HG02798 (cell line): Measurements from ENCODE around the gene CCDC110.
A peak's percentile ranks its signal among the peaks of the same experiment; 100 is the strongest.
"Not testable (repeated sequence)": the region's sequence is repeated elsewhere in the genome, so short reads cannot be mapped to it uniquely, and the experiment has no call there.

Source experiments
- ATAC-seq: cut with Tn5 transposase; IDR thresholded peaks from one replicate; pipeline ENCODE4 v1.9.1; 2021; ENCODE audit warnings: mild to moderate bottlenecking; ENCODE audit not compliant: unreplicated experiment, poor library complexity

CCDC110 gene

DNA sequence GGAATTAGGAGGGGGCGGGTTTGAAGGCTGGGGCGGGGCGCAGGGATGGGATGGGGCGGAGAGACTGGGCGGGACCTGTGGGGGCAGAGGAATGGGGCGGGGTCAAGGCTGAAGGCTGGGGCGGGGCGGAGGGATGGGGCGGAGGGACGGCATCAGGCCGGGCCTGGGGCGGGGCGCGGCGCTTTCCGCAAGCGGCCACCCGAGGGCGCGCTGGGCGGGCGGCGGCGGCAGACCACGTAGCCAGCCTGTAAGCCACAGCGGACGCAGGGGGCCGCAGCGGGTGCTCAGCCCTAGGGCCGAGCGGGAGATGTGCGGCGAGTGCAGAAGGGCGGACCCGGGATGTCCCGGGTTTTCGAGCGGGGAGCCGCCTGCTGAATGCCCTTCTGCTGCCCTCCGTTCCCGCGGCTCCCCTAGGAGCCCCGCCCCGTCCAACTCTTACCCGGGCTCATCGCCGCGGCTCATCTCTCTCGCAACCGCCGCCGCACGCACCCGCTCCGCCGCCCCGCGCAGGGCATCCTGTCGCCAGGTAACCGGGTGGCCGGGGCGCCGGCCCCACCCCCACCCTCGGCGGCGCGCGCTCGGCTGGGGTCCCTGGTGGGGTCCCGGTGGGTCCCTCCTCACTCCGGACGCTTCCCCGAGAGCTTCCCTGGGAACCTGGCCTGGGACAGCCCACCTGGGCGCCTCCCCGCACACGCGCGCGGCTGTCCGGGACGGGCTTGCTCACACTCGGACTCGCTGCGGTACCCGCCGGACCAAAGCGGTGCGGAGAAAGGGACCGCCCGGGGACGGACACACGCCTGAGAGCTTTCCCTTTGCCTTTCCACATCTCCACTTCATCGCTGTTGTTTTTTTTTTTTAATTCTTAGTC is at the start of gene CCDC110:
TSS of gene CCDC110 (minus strand) at position 499 of the 868 bp plus-strand sequence. CDS start at position 449, 50 bp downstream.
- ATAC-seq = peak; percentile 93

- ATAC-seq = no peak
Measured at GRCh38 chr4:185520119-185520518, 48.6 kb upstream of the CCDC110 start.

DNA sequence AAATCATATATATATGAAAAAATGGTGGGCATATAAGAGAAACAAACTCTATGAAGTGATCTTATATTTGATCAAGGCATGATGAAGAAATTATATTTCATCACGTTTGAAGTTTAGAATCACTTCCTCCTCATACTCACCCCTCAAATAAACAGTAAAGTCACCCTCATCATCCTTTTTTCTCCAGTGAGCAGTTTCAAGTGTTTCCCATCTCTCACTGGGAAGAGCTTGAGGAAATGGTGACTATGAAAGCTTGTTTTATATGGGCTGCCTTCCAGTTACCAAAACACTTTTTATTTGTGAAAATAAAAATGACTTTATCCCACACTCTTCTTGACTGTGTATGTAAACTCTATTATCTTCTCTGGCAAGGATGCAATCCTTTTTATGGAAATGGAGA is 47.0 kb upstream of the CCDC110 start:
- ATAC-seq = no peak

- ATAC-seq = no peak
Measured at GRCh38 chr4:185518069-185518468, 46.5 kb upstream of the CCDC110 start.

DNA sequence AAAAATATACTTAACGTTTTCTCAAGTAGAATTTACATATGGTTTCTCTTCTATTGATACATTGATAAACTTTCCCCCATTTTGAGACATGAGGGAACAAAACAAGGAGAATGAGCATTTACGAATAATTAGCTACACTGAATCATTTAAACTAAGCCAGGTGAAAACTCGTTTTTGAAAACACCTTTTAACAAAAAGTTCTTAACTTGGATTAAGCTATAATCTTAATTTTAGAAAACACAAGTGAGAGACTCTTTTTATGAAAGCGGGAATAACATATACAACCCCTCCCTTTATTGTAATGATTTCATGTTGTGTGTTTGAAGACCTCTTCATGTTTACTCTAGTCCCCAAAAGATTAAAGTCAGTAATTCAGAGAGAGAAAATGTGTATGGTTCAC is 43.7 kb upstream of the CCDC110 start:
- ATAC-seq = no peak

GRCh38 chr4:185514182-185514697 is 42.7 kb upstream of the CCDC110 start:
- ATAC-seq = no peak

DNA sequence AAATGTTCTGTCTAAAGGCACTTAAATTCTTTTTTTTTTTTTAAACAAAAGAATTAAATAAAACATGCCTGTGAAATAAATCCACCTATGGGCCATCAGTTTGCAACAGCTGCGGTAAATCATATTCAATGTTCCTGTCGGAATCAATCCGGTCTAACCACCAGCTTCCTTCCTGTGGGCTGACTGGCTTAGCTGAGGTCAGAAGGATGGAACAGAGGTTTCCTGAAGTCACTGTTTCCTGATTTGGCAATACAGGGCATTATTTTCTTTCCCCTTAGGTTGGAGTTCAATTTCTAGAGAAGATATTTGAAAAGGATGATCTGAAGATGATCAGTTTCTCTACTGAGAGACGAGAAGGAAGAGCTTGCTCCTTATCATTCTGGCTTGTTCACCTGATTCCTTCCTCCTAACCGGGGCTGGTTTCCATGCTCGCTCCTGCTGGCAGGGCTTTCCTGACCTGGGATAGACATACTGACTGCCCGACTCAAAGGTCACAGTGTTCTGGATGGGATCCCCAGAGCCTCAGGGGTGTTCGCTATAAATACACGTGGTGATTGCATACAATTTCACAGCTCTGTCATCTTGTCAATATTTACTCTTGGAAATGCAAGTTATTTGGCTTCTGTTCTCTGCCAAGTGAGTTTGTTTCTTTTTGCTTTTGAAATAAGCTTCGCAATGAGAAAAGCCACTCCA is 42.1 kb upstream of the CCDC110 start:
- no peak for ATAC-seq

DNA sequence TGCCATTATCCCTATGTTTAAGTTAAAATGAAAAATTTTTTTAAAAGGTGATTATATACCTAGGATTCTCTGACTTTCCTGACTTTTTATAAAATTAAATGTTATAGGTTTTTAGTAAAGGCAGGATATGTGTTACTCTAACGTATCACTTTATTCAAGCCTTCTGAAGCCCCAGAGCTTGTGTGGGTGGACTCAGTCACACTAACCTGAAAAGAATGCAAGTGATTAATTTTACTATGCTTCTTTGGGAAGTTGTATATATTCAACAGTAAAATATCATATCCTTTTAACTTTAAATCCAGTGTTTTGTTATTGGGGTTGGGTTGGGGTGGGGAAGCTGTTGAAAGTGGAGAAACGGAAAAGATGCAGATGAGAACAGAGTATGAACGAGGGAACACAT is 41.0 kb upstream of the CCDC110 start:
- ATAC-seq = no peak

DNA sequence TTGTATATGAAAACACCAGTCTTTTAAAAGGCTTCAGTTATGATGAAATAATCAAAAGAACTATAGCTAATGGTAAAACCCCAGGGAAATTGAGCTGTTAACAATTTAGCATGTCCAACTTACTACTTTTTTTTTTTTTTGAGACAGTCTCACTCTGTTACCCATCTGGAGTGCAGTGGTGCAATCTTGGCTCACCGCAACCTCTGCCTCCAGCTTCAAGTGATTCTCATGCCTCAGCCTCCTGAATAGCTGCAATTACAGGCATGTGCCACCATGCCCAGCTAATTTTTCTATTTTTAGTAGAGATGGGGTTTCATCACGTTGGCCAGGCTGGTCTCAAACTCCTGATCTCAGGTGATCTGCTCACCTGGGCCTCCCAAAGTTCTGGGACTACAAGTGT is 39.7 kb upstream of the CCDC110 start:
- ATAC-seq = not testable (repeated sequence)

- no peak for ATAC-seq
Measured at GRCh38 chr4:185510806-185511205, 39.3 kb upstream of the CCDC110 start.

DNA sequence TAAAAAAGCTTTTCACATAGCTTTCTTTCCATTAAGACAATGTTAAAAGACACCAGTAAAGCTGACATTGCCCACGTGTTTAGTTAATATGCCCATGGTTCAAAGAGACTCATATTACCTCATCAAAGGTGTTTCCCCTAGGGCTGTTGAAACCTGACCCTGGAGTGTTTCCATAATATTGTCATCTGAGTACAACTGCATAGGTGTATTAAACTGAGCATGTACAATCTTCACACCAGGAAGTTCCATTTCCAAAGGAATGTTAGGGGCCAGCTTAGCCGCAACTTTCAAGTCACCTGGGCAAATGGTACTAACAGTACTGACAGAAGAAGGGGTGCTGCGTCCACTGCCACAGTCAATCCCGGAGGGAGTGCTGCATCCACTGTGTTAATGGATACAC is 36.6 kb upstream of the CCDC110 start:
- ATAC-seq = no peak

GRCh38 chr4:185506422-185506821 is 34.9 kb upstream of the CCDC110 start:
- no peak for ATAC-seq

GRCh38 chr4:185504098-185505047 is 32.8 kb upstream of the CCDC110 start:
- ATAC-seq = no peak

DNA sequence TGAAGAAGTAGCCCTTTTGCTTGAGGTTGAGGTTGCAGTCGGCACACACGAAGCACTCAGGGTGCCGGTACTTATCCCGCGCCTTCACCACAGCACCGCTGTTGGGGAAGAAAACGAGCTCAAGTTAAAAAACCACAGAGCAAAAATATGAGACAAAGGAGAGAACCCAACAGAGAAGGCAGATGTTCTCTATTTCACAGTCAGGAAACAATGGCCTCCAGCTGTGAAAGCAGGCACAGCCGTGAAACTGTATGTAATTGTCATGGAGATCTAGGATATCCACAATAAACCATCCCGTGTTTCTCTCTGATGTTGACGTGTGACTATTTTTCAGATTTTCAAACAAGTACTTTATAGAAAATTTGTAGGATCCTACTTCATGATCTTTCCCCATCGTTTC is 30.9 kb upstream of the CCDC110 start:
- ATAC-seq = no peak

DNA sequence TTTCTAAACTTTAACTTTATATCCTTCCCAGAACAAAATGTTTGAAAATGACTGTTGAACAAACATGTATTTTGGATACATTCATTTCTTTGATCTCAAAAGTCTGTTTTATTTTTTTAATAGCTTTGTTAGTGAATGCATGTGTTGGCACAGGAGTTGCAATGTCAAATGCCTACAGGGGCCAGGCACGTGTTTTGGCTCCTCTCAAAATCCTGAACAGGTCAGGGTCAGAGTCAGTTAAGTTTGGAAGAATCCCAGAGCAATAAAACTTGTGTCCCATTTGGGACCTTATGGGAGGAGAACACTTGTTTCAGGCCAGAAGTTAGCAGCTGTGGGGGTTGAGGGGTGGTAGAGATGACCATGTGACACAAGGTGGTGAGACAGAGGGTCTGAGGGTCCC is 29.0 kb upstream of the CCDC110 start:
- no peak for ATAC-seq

GRCh38 chr4:185500035-185500434 is 28.5 kb upstream of the CCDC110 start:
- ATAC-seq = no peak

- ATAC-seq = no peak
Measured at GRCh38 chr4:185488650-185489049, 17.1 kb upstream of the CCDC110 start.

- no peak for ATAC-seq
Measured at GRCh38 chr4:185481401-185481800, 9.9 kb upstream of the CCDC110 start.

GRCh38 chr4:185480016-185480732 is 8.6 kb upstream of the CCDC110 start:
- peak; percentile 33 for ATAC-seq

DNA sequence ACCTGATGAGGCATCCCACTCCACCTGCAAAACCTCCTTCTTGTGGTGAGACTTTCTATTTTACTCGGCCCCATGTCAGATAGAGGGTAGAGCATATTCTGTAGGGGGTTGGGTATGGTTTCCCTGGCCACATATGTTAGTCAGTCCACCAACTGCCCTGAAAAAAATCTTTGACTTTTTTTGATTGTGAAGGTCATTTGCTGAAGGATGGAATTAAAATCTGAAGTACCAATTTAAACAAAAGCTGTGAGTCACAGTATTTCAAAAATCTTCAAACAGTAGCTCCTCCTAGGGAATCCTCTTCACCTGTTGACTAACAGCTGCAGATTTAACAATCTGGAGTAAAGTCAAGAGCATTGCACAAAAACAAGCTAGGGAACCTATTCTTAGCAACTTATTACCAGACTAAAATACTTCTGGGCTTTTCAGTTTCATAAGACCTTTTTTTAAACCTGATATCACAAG is 8.0 kb upstream of the CCDC110 start:
- ATAC-seq = peak; percentile 89
